Measurements from ENCODE around the gene YIPF3.

The YIPF3 gene

GRCh38 chr6:43497129-43497396 is 19.7 kb downstream of the YIPF3 start:
- no peak for TF ChIP-seq CTCF (IDR thresholded peaks at IDR 0.05; ENCODE audit: low read depth, low read length)
- no peak overlapping the region for H3K4me3 ChIP-seq (ENCODE audit: low read depth, low read length)
- in situ Hi-C loops (cut with HindIII; ENCODE audit: low sequenced_read_pairs) = no loop called here
- no peak for DNase-seq (ENCODE audit: low read depth, low spot score)

GRCh38 chr6:43496370-43497128 is 20.2 kb downstream of the YIPF3 start:
- peak; percentile 66 for TF ChIP-seq CTCF (IDR thresholded peaks at IDR 0.05; ENCODE audit: low read depth, low read length)

GRCh38 chr6:43495409-43495941 is 21.3 kb downstream of the YIPF3 start:
- no peak for DNase-seq (ENCODE audit: low read depth, low spot score)
- no peak overlapping the region for H3K4me3 ChIP-seq (ENCODE audit: low read depth, low read length)
- peak; percentile 30 for TF ChIP-seq CTCF (IDR thresholded peaks at IDR 0.05; ENCODE audit: low read depth, low read length)
- in situ Hi-C loops (cut with HindIII; ENCODE audit: low sequenced_read_pairs) = no loop called here

More at GRCh38 chr6:43496370-43497128, 20.2 kb downstream of the YIPF3 start:
- in situ Hi-C loops (cut with HindIII; ENCODE audit: low sequenced_read_pairs) = no loop called here
- no peak overlapping the region for H3K4me3 ChIP-seq (ENCODE audit: low read depth, low read length)
- DNase-seq (ENCODE audit: low read depth, low spot score) = peak; percentile 34

GRCh38 chr6:43494766-43495165 is 22.0 kb downstream of the YIPF3 start:
- in situ Hi-C loops (cut with HindIII; ENCODE audit: low sequenced_read_pairs) = no loop called here
- no peak overlapping the region for H3K4me3 ChIP-seq (ENCODE audit: low read depth, low read length)
- DNase-seq (ENCODE audit: low read depth, low spot score) = no peak
- TF ChIP-seq CTCF (IDR thresholded peaks at IDR 0.05; ENCODE audit: low read depth, low read length) = no peak

- no peak overlapping the region for H3K4me3 ChIP-seq (ENCODE audit: low read depth, low read length)
- in situ Hi-C loops (cut with HindIII; ENCODE audit: low sequenced_read_pairs) = no loop called here
- TF ChIP-seq CTCF (IDR thresholded peaks at IDR 0.05; ENCODE audit: low read depth, low read length) = no peak
- no peak for DNase-seq (ENCODE audit: low read depth, low spot score)
Measured at GRCh38 chr6:43494321-43494720, 22.4 kb downstream of the YIPF3 start.

GRCh38 chr6:43493833-43494232 is 22.9 kb downstream of the YIPF3 start:
- no peak for DNase-seq (ENCODE audit: low read depth, low spot score)
- in situ Hi-C loops (cut with HindIII; ENCODE audit: low sequenced_read_pairs) = no loop called here

More at GRCh38 chr6:43493833-43494232, 22.9 kb downstream of the YIPF3 start:
- no peak overlapping the region for H3K4me3 ChIP-seq (ENCODE audit: low read depth, low read length)
- no peak for TF ChIP-seq CTCF (IDR thresholded peaks at IDR 0.05; ENCODE audit: low read depth, low read length)
